Smooth muscle cell (in vitro differentiated cells): ENCODE measurements around the gene SMIM33. TPM values are rescaled to one million over a fixed set of nuclear protein-coding genes. Genes with fewer than 3 reads are reported as not detected.
"Not testable (repeated sequence)": the region's sequence is repeated elsewhere in the genome, so short reads cannot be mapped to it uniquely, and the experiment has no call there.

Experiments used
- DNase-seq: peaks from one replicate; lab custom pipeline; 2025; ENCODE audit not compliant: unreplicated experiment; lab: John Stamatoyannopoulos, UW
- H2AFZ ChIP-seq: fragments of 200-600 bp; sonication (generic); 2 replicates; pipeline ENCODE4 v1.6.0; 2016; ENCODE audit warnings: antibody characterized with exemption, low read depth, mild to moderate bottlenecking
- H3F3A ChIP-seq: fragments of 200-600 bp; sonication (generic); 2 replicates; pipeline ENCODE4 v1.6.0; 2017; ENCODE audit warnings: antibody characterized with exemption, low read depth
- H3K27ac ChIP-seq: fragments of 200-600 bp; sonication (generic); 2 replicates; pipeline ENCODE4 v1.5.1; 2016; ENCODE audit warnings: low read depth, mild to moderate bottlenecking
- H3K27me3 ChIP-seq: fragments of 200-600 bp; sonication (generic); 2 replicates; pipeline ENCODE4 v1.6.1; 2016; ENCODE audit warnings: low read depth, mild to moderate bottlenecking
- H3K36me3 ChIP-seq: fragments of 200-600 bp; sonication (generic); 2 replicates; pipeline ENCODE4 v1.5.1; 2016; ENCODE audit warnings: low read depth
- H3K4me1 ChIP-seq: fragments of 200-600 bp; sonication (generic); 2 replicates; pipeline ENCODE4 v1.5.1; 2016; ENCODE audit warnings: low read depth
- H3K4me2 ChIP-seq: fragments of 200-600 bp; sonication (generic); 2 replicates; pipeline ENCODE4 v1.6.0; 2016; ENCODE audit warnings: mild to moderate bottlenecking
- H3K4me3 ChIP-seq: fragments of 200-600 bp; sonication (generic); 2 replicates; pipeline ENCODE4 v1.5.1; 2016; ENCODE audit warnings: mild to moderate bottlenecking
- H3K79me2 ChIP-seq: fragments of 200-600 bp; sonication (generic); 2 replicates; pipeline ENCODE4 v1.6.0; 2016; ENCODE audit warnings: low read depth, mild to moderate bottlenecking
- H3K9ac ChIP-seq: fragments of 200-600 bp; sonication (generic); 2 replicates; pipeline ENCODE4 v1.6.0; 2016; ENCODE audit warnings: low read depth
- H3K9me3 ChIP-seq: fragments of 200-600 bp; sonication (generic); replicated peaks from 2 replicates; pipeline ENCODE4 v1.5.1; 2016; ENCODE audit warnings: low read depth
- H4K20me1 ChIP-seq: fragments of 200-600 bp; sonication (generic); 2 replicates; pipeline ENCODE4 v1.6.0; 2016; ENCODE audit warnings: low read depth
- WGBS: methylation state at CpG from one replicate; pipeline ENCODE4 v1.1.7; 2016; ENCODE audit warnings: low lambda C conversion rate; 5-methylcytosine and 5-hydroxymethylcytosine counted together
- polyA plus RNA-seq: library from polyadenylated mRNA; unstranded; fragments of >200 nt; fragmentation: Nextera tagmentation; extraction: Ambion mirVana; gene quantifications from 2 replicates; pipeline ENCODE4 v1.2.1, GENCODE V29; 2016
- total RNA-seq: library from RNA; depleted of rRNA; stranded (reverse); fragments of >200 nt; gene quantifications from 2 replicates; pipeline ENCODE4 v1.2.3, GENCODE V29; 2014
- TF ChIP-seq, protein P1 (sequence below): fragments of 200-600 bp; sonication (generic); IDR thresholded peaks from 2 replicates; pipeline ENCODE4 v1.5.1; 2017; ENCODE audit warnings: borderline replicate concordance, mild to moderate bottlenecking, antibody characterized with exemption; ENCODE audit not compliant: insufficient read depth, poor library complexity, severe bottlenecking

Gene SMIM33
- total and polyA plus RNA-seq, 2 experiments from 2014 or later = not detected

GRCh38 chr5:139481122-139481533, 10.3 kb downstream of the SMIM33 start:
- no peak for DNase-seq
- TF ChIP-seq, protein P1, sequence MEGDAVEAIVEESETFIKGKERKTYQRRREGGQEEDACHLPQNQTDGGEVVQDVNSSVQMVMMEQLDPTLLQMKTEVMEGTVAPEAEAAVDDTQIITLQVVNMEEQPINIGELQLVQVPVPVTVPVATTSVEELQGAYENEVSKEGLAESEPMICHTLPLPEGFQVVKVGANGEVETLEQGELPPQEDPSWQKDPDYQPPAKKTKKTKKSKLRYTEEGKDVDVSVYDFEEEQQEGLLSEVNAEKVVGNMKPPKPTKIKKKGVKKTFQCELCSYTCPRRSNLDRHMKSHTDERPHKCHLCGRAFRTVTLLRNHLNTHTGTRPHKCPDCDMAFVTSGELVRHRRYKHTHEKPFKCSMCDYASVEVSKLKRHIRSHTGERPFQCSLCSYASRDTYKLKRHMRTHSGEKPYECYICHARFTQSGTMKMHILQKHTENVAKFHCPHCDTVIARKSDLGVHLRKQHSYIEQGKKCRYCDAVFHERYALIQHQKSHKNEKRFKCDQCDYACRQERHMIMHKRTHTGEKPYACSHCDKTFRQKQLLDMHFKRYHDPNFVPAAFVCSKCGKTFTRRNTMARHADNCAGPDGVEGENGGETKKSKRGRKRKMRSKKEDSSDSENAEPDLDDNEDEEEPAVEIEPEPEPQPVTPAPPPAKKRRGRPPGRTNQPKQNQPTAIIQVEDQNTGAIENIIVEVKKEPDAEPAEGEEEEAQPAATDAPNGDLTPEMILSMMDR = no peak
- Histone ChIP-seq H3K36me3 (no peaks in the 10 kb centered on the region), H3K9ac (no peak overlapping the region), H3K9me3 (no peaks in the 10 kb centered on the region), H3K4me2 (no peak overlapping the region), H2AFZ (no peak overlapping the region), H4K20me1 (no peaks in the 10 kb centered on the region), H3K4me1 (no peaks in the 10 kb centered on the region), H3K27me3 (no peaks in the 10 kb centered on the region), H3K79me2 (no peaks in the 10 kb centered on the region), H3F3A (no peaks in the 10 kb centered on the region), H3K27ac (no peak overlapping the region), H3K4me3 (no peak overlapping the region)
- 98% methylated on average over 9 of the region's 12 CpGs for WGBS

GRCh38 chr5:139481580-139482049, 10.8 kb downstream of the SMIM33 start:
- H3K4me1 ChIP-seq = no peaks in the 10 kb centered on the region
- TF ChIP-seq, protein P1 = no peak
- peak overlapping the region; percentile 68 for H3K27ac ChIP-seq
- no peaks in the 10 kb centered on the region for H4K20me1 ChIP-seq
- H3K27me3 ChIP-seq = no peaks in the 10 kb centered on the region
- H3K9ac ChIP-seq = peak overlapping the region; percentile 40
- no peak for DNase-seq
- H2AFZ ChIP-seq = peak overlapping the region; percentile 38
- no peaks in the 10 kb centered on the region for H3F3A ChIP-seq
- peak overlapping the region; percentile 19 for H3K4me3 ChIP-seq
- peak overlapping the region; percentile 65 for H3K4me2 ChIP-seq
- H3K79me2 ChIP-seq = no peaks in the 10 kb centered on the region
- no peaks in the 10 kb centered on the region for H3K9me3 ChIP-seq
- no peaks in the 10 kb centered on the region for H3K36me3 ChIP-seq
- WGBS = 90% methylated on average over 5 of the region's 5 CpGs

DNA sequence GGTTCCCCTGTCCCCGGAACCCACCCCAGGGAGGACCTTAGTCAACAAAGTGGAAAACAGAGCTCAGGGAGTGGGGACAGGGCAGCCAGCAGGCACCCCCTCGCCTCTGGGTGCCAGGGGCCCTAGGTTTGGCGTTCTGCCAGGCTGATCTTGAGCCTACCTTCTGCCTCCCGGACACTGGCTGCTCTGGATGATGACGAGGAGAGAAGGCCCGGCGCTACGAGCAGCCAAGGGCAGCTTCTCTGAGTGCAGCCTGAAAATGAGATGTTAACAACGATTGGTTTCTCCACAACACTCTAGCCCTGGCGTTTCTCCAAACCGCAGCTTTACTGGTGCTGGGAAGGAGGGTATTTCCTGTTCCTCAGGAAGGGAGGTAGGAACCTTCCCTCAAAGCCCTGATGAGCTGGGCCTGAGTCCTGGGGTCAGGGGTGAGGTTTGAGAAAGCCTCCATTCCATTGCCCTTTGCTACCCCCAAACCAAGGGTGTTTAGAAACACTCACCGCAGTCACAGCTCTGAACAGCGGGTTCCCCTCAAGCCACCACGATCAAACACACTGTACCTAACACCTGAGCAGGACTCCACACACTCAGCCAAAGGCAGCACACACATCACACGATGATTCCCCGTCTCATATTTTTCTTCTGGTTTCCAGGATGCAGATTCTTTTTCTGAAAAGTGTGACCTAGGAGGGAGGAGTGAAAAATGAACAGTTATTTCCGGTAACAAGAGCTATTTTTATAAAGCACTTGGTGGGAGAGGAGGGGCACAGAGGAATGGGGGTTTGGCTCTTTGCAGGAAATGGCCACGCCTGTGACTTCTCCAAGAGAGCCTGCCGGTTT, 11.5 kb downstream of the SMIM33 start, which contains the start of gene STING1:
Gene STING1 (minus strand): TSS at position 709 of the 840 bp plus-strand sequence. CDS start 1,054 bp downstream, outside the sequence.
- WGBS = 64% methylated on average over 19 of the region's 19 CpGs
- no peaks in the 10 kb centered on the region for H3K4me1 ChIP-seq
- H3K27me3 ChIP-seq = no peaks in the 10 kb centered on the region
- no peaks in the 10 kb centered on the region for H3K36me3 ChIP-seq
- H3K4me2 ChIP-seq = peak within 1 kb of the TSS; percentile 65
- H2AFZ ChIP-seq = peak within 1 kb of the TSS; percentile 38
- H3K9me3 ChIP-seq = no peaks in the 10 kb centered on the region
- peak within 1 kb of the TSS; percentile 19 for H3K4me3 ChIP-seq
- TF ChIP-seq, protein P1 = no peak
- H3K9ac ChIP-seq = peak within 1 kb of the TSS; percentile 40
- H3F3A ChIP-seq = no peaks in the 10 kb centered on the region
- no peaks in the 10 kb centered on the region for H4K20me1 ChIP-seq
- peak within 1 kb of the TSS; percentile 68 for H3K27ac ChIP-seq
- no peak for DNase-seq
- no peaks in the 10 kb centered on the region for H3K79me2 ChIP-seq

DNA sequence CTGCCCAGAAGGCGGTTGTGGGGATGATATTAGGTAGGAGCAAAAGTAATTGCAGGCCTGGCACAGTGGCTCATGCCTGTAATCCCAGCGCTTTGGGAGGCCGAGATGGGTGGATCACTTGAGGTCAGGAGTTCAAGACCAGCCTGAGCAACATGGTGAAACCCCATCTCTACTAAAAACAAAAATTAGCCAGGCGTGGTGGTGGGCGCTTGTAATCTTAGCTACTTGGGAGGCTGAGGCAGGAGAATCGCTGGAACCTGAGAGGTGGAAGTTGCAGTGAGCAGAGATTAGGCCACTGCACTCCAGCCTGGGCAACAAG, 12.0 kb downstream of the SMIM33 start:
- H3K27me3 ChIP-seq, DNase-seq, H3K36me3 ChIP-seq, H3K4me1 ChIP-seq, H3K9ac ChIP-seq, H3K79me2 ChIP-seq, H3F3A ChIP-seq, H3K4me2 ChIP-seq, H3K4me3 ChIP-seq, H3K9me3 ChIP-seq, H4K20me1 ChIP-seq: not testable (repeated sequence)
- WGBS = 83% methylated on average over 6 of the region's 6 CpGs
- Histone ChIP-seq H2AFZ (peak overlapping the region; percentile 38), H3K27ac (peak overlapping the region; percentile 68)
